Measurements from ENCODE around the gene CAMK2N1. TPM values are rescaled to one million over a fixed set of nuclear protein-coding genes. Genes with fewer than 3 reads are reported as not detected.

The CAMK2N1 gene
- total and polyA plus RNA-seq, 2 of the 13 experiments (the other 11 are each of a cell fraction or from before 2014, with no cell fraction given): 38.0 to 38.6 TPM

GRCh38 chr1:20486457-20487235 is 636 bp upstream of the CAMK2N1 start (continued):
- TF ChIP-seq ZBTB34 (CRISPR knock-in tag; IDR thresholded peaks at IDR 0.05) (peak; percentile 67; the same call in 1 of the 2 replicates), ZNF430 (CRISPR knock-in tag; IDR thresholded peaks at IDR 0.05) (peak; percentile 86), RXRA (CRISPR knock-in tag; IDR thresholded peaks at IDR 0.05) (peak; percentile 70), KDM5B (CRISPR knock-in tag; IDR thresholded peaks at IDR 0.05; ENCODE audit: borderline replicate concordance) (peak; percentile 69), AHDC1 (CRISPR knock-in tag; IDR thresholded peaks at IDR 0.05; ENCODE audit: borderline replicate concordance) (no peak), ZNF30 (CRISPR knock-in tag; IDR thresholded peaks at IDR 0.05) (0 out of 2 replicates have a peak, but pooled peaks have one; percentile 57), ZNF432 (CRISPR knock-in tag; IDR thresholded peaks at IDR 0.05; ENCODE audit: borderline replicate concordance) (no peak), KDM6A (CRISPR knock-in tag; IDR thresholded peaks at IDR 0.05; ENCODE audit: low read depth) (peak; percentile 46), ZNF768 (CRISPR knock-in tag; IDR thresholded peaks at IDR 0.05) (peak; percentile 35; the same call in 1 of the 2 replicates), SOX13 (IDR thresholded peaks at IDR 0.05) (no peak), SOX13 (CRISPR knock-in tag; conservative IDR thresholded peaks at IDR 0.05 in 1 of 2, IDR thresholded peaks at IDR 0.05 in 1 of 2) (peak in 1 of 2 experiments; percentile 54; a peak in 2 of 4 replicates), REPIN1 (CRISPR knock-in tag; IDR thresholded peaks at IDR 0.05; ENCODE audit: borderline replicate concordance, low read depth) (peak; percentile 85), ZBTB20 (CRISPR knock-in tag; IDR thresholded peaks at IDR 0.05; ENCODE audit: borderline replicate concordance, low read depth) (no peak; the same call in 1 of the 2 replicates), ZNF33B (CRISPR knock-in tag; IDR thresholded peaks at IDR 0.05) (peak; percentile 64; the same call in 1 of the 2 replicates), PBX2 (CRISPR knock-in tag; IDR thresholded peaks at IDR 0.05) (no peak), ZNF547 (CRISPR knock-in tag; IDR thresholded peaks at IDR 0.05) (peak; percentile 89), SALL1 (CRISPR knock-in tag; IDR thresholded peaks at IDR 0.05) (peak; percentile 82), NR2F2 (IDR thresholded peaks at IDR 0.05; ENCODE audit: borderline replicate concordance, low read depth) (no peak), NFRKB (IDR thresholded peaks at IDR 0.05) (no peak), HOMEZ (CRISPR knock-in tag; IDR thresholded peaks at IDR 0.05; ENCODE audit: low read depth) (no peak), NFYC (CRISPR knock-in tag; IDR thresholded peaks at IDR 0.05) (peak; percentile 6; the same call in 1 of the 2 replicates)
